Lung (tissue), 13 donors: ENCODE data around the gene ZNF286A. TPM values are rescaled to one million over a fixed set of nuclear protein-coding genes. Genes with fewer than 3 reads are reported as not detected.
"Not testable (repeated sequence)": the region's sequence is repeated elsewhere in the genome, so short reads cannot be mapped to it uniquely, and the experiment has no call there.

Experiments used
- ATAC-seq: fragments of 200-7000 bp; cut with Tn5 transposase; one replicate; pipeline ENCODE4 v1.9.1; 2020; ENCODE audit warnings: moderate number of reproducible peaks; ENCODE audit not compliant: insufficient read depth, low FRiP score
- DNase-seq, 3 donors: peaks; one replicate each; pipeline ENCODE4 v3.0.0-alpha.2; 2013 to 2017
- H3K27ac ChIP-seq, 2 donors: one replicate each; pipeline ENCODE4 v1.5.1; 2013; ENCODE audit warnings: mild to moderate bottlenecking in 2 of 2, moderate library complexity in 2 of 2, control low read depth in 1 of 2, inconsistent platforms in 1 of 2, low read depth in 1 of 2, low read length in 1 of 2
- H3K27me3 ChIP-seq, 3 donors: one replicate each; pipeline ENCODE4 v1.5.1; 2013; ENCODE audit warnings: low read length in 2 of 3; ENCODE audit not compliant: control insufficient read depth in 3 of 3, insufficient read depth in 3 of 3
- H3K36me3 ChIP-seq, 4 donors: one replicate each; pipeline ENCODE4 v1.5.1; 2013; ENCODE audit warnings: low read length in 4 of 4, mild to moderate bottlenecking in 1 of 4, moderate library complexity in 1 of 4; ENCODE audit not compliant: control insufficient read depth in 4 of 4, insufficient read depth in 4 of 4
- H3K4me1 ChIP-seq, 5 donors: one replicate each; pipeline ENCODE4 v1.5.1; 2013; ENCODE audit warnings: low read length in 5 of 5, mild to moderate bottlenecking in 2 of 5, moderate library complexity in 1 of 5; ENCODE audit not compliant: control insufficient read depth in 5 of 5, insufficient read depth in 5 of 5
- H3K4me3 ChIP-seq: one replicate; pipeline ENCODE4 v1.5.1; 2013; ENCODE audit warnings: mild to moderate bottlenecking, control low read depth, moderate library complexity
- H3K9ac ChIP-seq, 2 donors: one replicate each; pipeline ENCODE4 v1.5.1; 2013; ENCODE audit warnings: low read length in 2 of 2, control low read depth in 1 of 2; ENCODE audit not compliant: insufficient read depth in 1 of 2
- H3K9me3 ChIP-seq, 4 donors: one replicate each; pipeline ENCODE4 v1.5.1; 2013; ENCODE audit warnings: low read length in 3 of 4, mild to moderate bottlenecking in 1 of 4, moderate library complexity in 1 of 4; ENCODE audit not compliant: control insufficient read depth in 4 of 4, insufficient read depth in 3 of 4
- CTCF ChIP-seq: IDR thresholded peaks from 2 replicates; pipeline ENCODE4 v1.5.1; 2012; ENCODE audit warnings: mild to moderate bottlenecking; ENCODE audit errors: control extremely low read depth, extremely low read depth
- WGBS, 2 donors: extraction: QIAGEN DNeasy Blood & Tissue Kit; methylation state at CpG; one replicate each; pipeline ENCODE4 v1.1.7; 2013; 5-methylcytosine and 5-hydroxymethylcytosine counted together
- polyA plus RNA-seq, 2 donors: library from polyadenylated mRNA; stranded (reverse); fragments of 200-250 nt; gene quantifications; one replicate each; pipeline ENCODE4 v1.2.1, GENCODE V29; 2013
- small RNA-seq: library from RNA; depleted of rRNA; stranded (forward); fragments of <200 nt; gene quantifications from one replicate; pipeline ENCODE3, GENCODE V24; 2014; ENCODE audit warnings: low replicate concordance
- total RNA-seq, 2 donors: library from RNA; depleted of rRNA in 1 of 2; stranded (reverse); fragments of >200 nt in 1 of 2; gene quantifications; one replicate each; pipeline ENCODE4 v1.2.1, GENCODE V29; 2014 to 2021
- donor health status: control.
- donor health status: control.
- donor health status: Bipolar disorder and iron deficiency.
- donor health status: healthy.
- donor health status: DM: yes; HTN: yes; CAD: no.

Gene ZNF286A
- total and polyA plus RNA-seq, 4 donors = 3.8 to 25.8 (median 7.3) TPM

GRCh38 chr17:15744074-15744676, 44.6 kb downstream of the ZNF286A start:
- WGBS, 2 donors = 72 to 82% methylated on average over 7 of the region's 7 CpGs
- Histone ChIP-seq H3K4me3 (no peak overlapping the region), H3K27me3 (no peaks in the 10 kb centered on the region), H3K9ac (no peak overlapping the region), H3K9me3 (no peaks in the 10 kb centered on the region), H3K36me3 (no peaks in the 10 kb centered on the region), H3K27ac (no peak overlapping the region), H3K4me1 (peaks cover 0 to 6% (median 0%) of the 10 kb centered on the region in 5 donors)
- TF ChIP-seq CTCF = no peak
- ATAC-seq = no peak
- DNase-seq = no peak

GRCh38 chr17:15744885-15745284, 45.3 kb downstream of the ZNF286A start:
- DNase-seq (peak; percentile 48 to 67 (median 58)), ATAC-seq (no peak)
- TF ChIP-seq CTCF = no peak
- WGBS, 2 donors = 56 to 74% methylated on average over 2 of the region's 2 CpGs
- H3K9ac ChIP-seq = no peak overlapping the region
- peaks cover 0 to 6% (median 0%) of the 10 kb centered on the region in 5 donors for H3K4me1 ChIP-seq
- H3K27me3 ChIP-seq = no peaks in the 10 kb centered on the region
- H3K4me3 ChIP-seq = no peak overlapping the region
- no peaks in the 10 kb centered on the region for H3K9me3 ChIP-seq
- no peak overlapping the region for H3K27ac ChIP-seq
- no peaks in the 10 kb centered on the region for H3K36me3 ChIP-seq

GRCh38 chr17:15749403-15749802, 49.9 kb downstream of the ZNF286A start:
- H3K4me1 ChIP-seq, H3K9ac ChIP-seq, H3K27me3 ChIP-seq, ATAC-seq, H3K36me3 ChIP-seq, H3K27ac ChIP-seq, DNase-seq, H3K9me3 ChIP-seq, H3K4me3 ChIP-seq: not testable (repeated sequence)
- 23 to 26% methylated on average over 21 to 36 of the region's 36 CpGs for WGBS, 2 donors

GRCh38 chr17:15768865-15769533, 69.4 kb downstream of the ZNF286A start:
- H3K27ac ChIP-seq, H3K9ac ChIP-seq, H3K9me3 ChIP-seq, ATAC-seq, H3K27me3 ChIP-seq, H3K36me3 ChIP-seq, DNase-seq, H3K4me1 ChIP-seq, H3K4me3 ChIP-seq: not testable (repeated sequence)
- WGBS, 2 donors = 77 to 88% methylated on average over 7 to 9 of the region's 14 CpGs

Small RNA genes within 50 kb of the gene (small RNA-seq; reads per million reads assigned to genes)
- gene ZNF29P = not detected

Other genes with a start within 250 kb of the ZNF286A start
- gene CDRT4, start 232.1 kb upstream of the ZNF286A start, total RNA-seq = 1 to 10 TPM; 8.6 to 8.7 TPM
- gene CDRT4, start 232.1 kb upstream of the ZNF286A start, polyA plus RNA-seq = 1 to 10 TPM in 1 of 2 donors, under 1 TPM in 1; 0.48 to 8.7 TPM
- 10 to 100 TPM; 18.9 to 80.8 TPM for gene TVP23C, start 136.3 kb upstream of the ZNF286A start, total RNA-seq
- gene TVP23C, start 136.3 kb upstream of the ZNF286A start, polyA plus RNA-seq = 1 to 10 TPM; 2.7 to 7.0 TPM
- gene FBXW10B, start 80.0 kb upstream of the ZNF286A start, total RNA-seq = 1 to 10 TPM in 1 of 2 donors, under 1 TPM in 1; 1.00 to 2.4 TPM
- gene FBXW10B, start 80.0 kb upstream of the ZNF286A start, polyA plus RNA-seq = 1 to 10 TPM; 1.3 to 1.4 TPM
- 10 to 100 TPM; 24.2 to 32.1 TPM for gene TRIM16, start 15.4 kb upstream of the ZNF286A start, total RNA-seq
- gene TRIM16, start 15.4 kb upstream of the ZNF286A start, polyA plus RNA-seq = 10 to 100 TPM; 10.2 to 17.8 TPM
- gene TBC1D26, start 32.5 kb downstream of the ZNF286A start, total RNA-seq = under 1 TPM; 0.34 TPM
- gene TBC1D26, start 32.5 kb downstream of the ZNF286A start, polyA plus RNA-seq = under 1 TPM; 0.09 to 0.30 TPM
- gene ADORA2B, start 245.4 kb downstream of the ZNF286A start, total RNA-seq = 1 to 10 TPM; 4.2 to 9.3 TPM
- gene ADORA2B, start 245.4 kb downstream of the ZNF286A start, polyA plus RNA-seq = 1 to 10 TPM; 4.7 to 5.8 TPM